Smooth muscle cell of trachea (primary cell): ENCODE data around the gene MYOC. TPM values are rescaled to one million over a fixed set of nuclear protein-coding genes. Genes with fewer than 3 reads are reported as not detected.

Source experiments
- total RNA-seq: library from RNA; depleted of rRNA; stranded (reverse); fragments of >200 nt; gene quantifications from 2 replicates; pipeline ENCODE4 v1.2.1, GENCODE V29; 2014

Gene MYOC
- 1.2 and 1.3 TPM in 2 replicates for total RNA-seq

DNA sequence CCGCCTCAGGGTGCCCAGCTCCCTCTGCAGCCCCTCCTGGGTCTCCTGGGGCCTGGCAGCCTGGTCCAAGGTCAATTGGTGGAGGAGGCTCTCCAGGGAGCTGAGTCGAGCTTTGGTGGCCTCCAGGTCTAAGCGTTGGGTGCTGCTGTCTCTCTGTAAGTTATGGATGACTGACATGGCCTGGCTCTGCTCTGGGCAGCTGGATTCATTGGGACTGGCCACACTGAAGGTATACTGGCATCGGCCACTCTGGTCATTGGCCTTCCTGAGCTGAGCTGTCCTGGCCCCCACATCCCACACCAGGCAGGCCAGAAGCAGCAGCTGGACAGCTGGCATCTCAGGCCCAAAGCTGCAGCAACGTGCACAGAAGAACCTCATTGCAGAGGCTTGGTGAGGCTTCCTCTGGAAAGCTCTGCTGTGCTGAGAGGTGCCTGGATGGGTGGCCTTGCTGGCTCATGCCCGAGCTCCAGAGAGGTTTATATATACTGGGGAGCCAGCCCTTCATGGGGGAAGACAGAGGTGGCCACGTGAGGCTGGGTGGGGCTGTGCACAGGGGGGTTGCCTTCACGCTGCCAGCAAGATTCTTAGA is at the start of gene MYOC:
MYOC (minus strand) TSS at position 455 of the 589 bp plus-strand sequence; CDS start at position 378, 77 bp downstream.

DNA sequence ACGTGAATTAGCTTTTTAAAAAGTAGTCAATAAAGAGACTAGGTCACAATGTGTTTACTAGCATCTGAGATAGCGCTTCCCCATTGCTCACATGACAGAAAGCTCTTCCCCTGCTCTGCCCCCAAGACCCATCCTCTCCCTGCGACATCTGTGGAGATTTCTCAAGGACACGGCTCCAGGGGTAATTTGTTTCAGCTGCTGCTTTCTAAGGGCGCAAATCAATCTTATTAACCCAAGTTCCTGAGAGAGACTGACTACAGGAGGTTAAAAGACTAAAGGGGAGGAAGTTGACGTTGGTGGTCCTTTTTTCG is 30.4 kb downstream of the MYOC start, which contains the start of gene MYOCOS:
MYOCOS (plus strand) TSS at position 92 of the 311 bp plus-strand sequence. CDS start 1,641 bp downstream, outside the sequence.

Other genes starting within 250 kb of the MYOC start
- 51.4 and 60.9 TPM in 2 replicates for gene PRRC2C, start 167.2 kb downstream of the MYOC start, total RNA-seq
- gene MYOCOS, start 30.4 kb downstream of the MYOC start, total RNA-seq = under 0.01 TPM in 1 of 2 replicates, not detected in the other
- 14.2 and 21.4 TPM in 2 replicates for gene VAMP4, start 89.4 kb upstream of the MYOC start, total RNA-seq
- gene METTL13, start 129.0 kb upstream of the MYOC start, total RNA-seq = 34.5 and 37.4 TPM in 2 replicates
- gene DNM3, start 188.8 kb upstream of the MYOC start, total RNA-seq = 2.0 and 5.5 TPM in 2 replicates